Ishikawa (cell line): ENCODE results near the gene ARHGAP40.

Experiments used
- CREB1 ChIP-seq: IDR thresholded peaks from 2 replicates; pipeline ENCODE4 v1.6.1; 2012; ENCODE audit warnings: low read depth
- EGR1 ChIP-seq: IDR thresholded peaks from 2 replicates; pipeline ENCODE4 v1.6.1; 2012
- EP300 ChIP-seq: IDR thresholded peaks from 2 replicates; pipeline ENCODE4 v1.6.1; 2012; ENCODE audit warnings: borderline replicate concordance
- FOXM1 ChIP-seq: IDR thresholded peaks from 2 replicates; pipeline ENCODE4 v1.6.1; 2012; ENCODE audit warnings: low read depth, borderline replicate concordance
- MAX ChIP-seq: IDR thresholded peaks from 2 replicates; pipeline ENCODE4 v1.6.1; 2012
- RAD21 ChIP-seq: IDR thresholded peaks from 2 replicates; pipeline ENCODE4 v1.6.1; 2012; ENCODE audit warnings: low read depth
- TAF1 ChIP-seq: IDR thresholded peaks from 2 replicates; pipeline ENCODE4 v1.6.1; 2012; ENCODE audit warnings: low read depth, mild to moderate bottlenecking
- TEAD4 ChIP-seq: IDR thresholded peaks from 2 replicates; pipeline ENCODE4 v1.6.1; 2012
- USF1 ChIP-seq: IDR thresholded peaks from 2 replicates; pipeline ENCODE4 v1.6.1; 2012
- YY1 ChIP-seq: IDR thresholded peaks from 2 replicates; pipeline ENCODE4 v1.6.1; 2012; ENCODE audit warnings: low read depth
- ZBTB7A ChIP-seq: IDR thresholded peaks from 2 replicates; pipeline ENCODE4 v1.6.1; 2012; ENCODE audit warnings: low read depth
- TF ChIP-seq, protein P1 (sequence below): IDR thresholded peaks from 2 replicates; pipeline ENCODE4 v1.6.1; 2012; ENCODE audit warnings: low read depth, mild to moderate bottlenecking

- TF ChIP-seq FOXM1 (no peak), MAX (no peak), TAF1 (no peak), CREB1 (no peak), EP300 (no peak), USF1 (no peak), ZBTB7A (no peak), YY1 (no peak), TEAD4 (no peak), EGR1 (no peak), RAD21 (no peak)
- TF ChIP-seq, protein P1, sequence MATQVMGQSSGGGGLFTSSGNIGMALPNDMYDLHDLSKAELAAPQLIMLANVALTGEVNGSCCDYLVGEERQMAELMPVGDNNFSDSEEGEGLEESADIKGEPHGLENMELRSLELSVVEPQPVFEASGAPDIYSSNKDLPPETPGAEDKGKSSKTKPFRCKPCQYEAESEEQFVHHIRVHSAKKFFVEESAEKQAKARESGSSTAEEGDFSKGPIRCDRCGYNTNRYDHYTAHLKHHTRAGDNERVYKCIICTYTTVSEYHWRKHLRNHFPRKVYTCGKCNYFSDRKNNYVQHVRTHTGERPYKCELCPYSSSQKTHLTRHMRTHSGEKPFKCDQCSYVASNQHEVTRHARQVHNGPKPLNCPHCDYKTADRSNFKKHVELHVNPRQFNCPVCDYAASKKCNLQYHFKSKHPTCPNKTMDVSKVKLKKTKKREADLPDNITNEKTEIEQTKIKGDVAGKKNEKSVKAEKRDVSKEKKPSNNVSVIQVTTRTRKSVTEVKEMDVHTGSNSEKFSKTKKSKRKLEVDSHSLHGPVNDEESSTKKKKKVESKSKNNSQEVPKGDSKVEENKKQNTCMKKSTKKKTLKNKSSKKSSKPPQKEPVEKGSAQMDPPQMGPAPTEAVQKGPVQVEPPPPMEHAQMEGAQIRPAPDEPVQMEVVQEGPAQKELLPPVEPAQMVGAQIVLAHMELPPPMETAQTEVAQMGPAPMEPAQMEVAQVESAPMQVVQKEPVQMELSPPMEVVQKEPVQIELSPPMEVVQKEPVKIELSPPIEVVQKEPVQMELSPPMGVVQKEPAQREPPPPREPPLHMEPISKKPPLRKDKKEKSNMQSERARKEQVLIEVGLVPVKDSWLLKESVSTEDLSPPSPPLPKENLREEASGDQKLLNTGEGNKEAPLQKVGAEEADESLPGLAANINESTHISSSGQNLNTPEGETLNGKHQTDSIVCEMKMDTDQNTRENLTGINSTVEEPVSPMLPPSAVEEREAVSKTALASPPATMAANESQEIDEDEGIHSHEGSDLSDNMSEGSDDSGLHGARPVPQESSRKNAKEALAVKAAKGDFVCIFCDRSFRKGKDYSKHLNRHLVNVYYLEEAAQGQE: no peak
These were observed 19.7 kb upstream of the ARHGAP40 start for GRCh38 chr20:38581830-38582358.
